ENCODE results near the gene OSBP2.

OSBP2 gene

DNA sequence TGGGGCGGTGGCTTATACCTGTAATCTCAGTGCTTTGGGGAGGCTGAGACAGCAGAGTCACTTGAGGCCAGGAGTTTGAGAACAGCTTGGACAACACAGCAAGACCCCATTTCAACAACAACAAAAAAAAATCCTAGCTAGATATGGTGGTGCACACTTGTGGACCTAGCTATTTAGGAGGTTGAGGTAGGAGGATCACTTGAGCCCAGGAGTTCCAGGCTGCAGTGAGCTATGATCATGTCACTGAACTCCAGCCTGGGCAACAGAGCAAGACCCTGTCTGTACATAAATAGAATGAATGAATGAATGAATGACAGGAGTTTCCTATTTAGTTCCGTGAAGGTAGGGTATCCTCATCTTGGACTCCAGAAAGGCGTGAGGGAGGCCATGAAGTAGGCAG lies 107.0 kb downstream of the OSBP2 start:
- no peak overlapping the region for H3K27ac ChIP-seq (ENCODE audit: low read length)
- no peak for TF ChIP-seq EZH2phosphoT487 (IDR thresholded peaks at IDR 0.05; ENCODE audit: low read depth)
- TF ChIP-seq, protein P1, sequence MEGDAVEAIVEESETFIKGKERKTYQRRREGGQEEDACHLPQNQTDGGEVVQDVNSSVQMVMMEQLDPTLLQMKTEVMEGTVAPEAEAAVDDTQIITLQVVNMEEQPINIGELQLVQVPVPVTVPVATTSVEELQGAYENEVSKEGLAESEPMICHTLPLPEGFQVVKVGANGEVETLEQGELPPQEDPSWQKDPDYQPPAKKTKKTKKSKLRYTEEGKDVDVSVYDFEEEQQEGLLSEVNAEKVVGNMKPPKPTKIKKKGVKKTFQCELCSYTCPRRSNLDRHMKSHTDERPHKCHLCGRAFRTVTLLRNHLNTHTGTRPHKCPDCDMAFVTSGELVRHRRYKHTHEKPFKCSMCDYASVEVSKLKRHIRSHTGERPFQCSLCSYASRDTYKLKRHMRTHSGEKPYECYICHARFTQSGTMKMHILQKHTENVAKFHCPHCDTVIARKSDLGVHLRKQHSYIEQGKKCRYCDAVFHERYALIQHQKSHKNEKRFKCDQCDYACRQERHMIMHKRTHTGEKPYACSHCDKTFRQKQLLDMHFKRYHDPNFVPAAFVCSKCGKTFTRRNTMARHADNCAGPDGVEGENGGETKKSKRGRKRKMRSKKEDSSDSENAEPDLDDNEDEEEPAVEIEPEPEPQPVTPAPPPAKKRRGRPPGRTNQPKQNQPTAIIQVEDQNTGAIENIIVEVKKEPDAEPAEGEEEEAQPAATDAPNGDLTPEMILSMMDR (IDR thresholded peaks at IDR 0.05; ENCODE audit: low read depth, low read length) = no peak
- H3K4me2 ChIP-seq (ENCODE audit: low read length) = no peak overlapping the region
- no peaks in the 10 kb centered on the region for H3K9me3 ChIP-seq (ENCODE audit: insufficient read depth, low read length)
- H3K79me2 ChIP-seq (ENCODE audit: low read length) = no peaks in the 10 kb centered on the region
- no peaks in the 10 kb centered on the region for H4K20me1 ChIP-seq (ENCODE audit: insufficient read depth, low read length)
- no peaks in the 10 kb centered on the region for H3K36me3 ChIP-seq (replicated peaks; ENCODE audit: low read depth, low read length)
- no peak overlapping the region for H2AFZ ChIP-seq (ENCODE audit: low read depth, low read length)
- peaks cover 8% of the 10 kb centered on the region for H3K4me1 ChIP-seq (ENCODE audit: low read length)
- H3K4me3 ChIP-seq (ENCODE audit: low read length) = no peak overlapping the region
- no peaks in the 10 kb centered on the region; the same call in 1 of the 2 replicates for H3K27me3 ChIP-seq (ENCODE audit: low read depth, low read length)
- H3K9ac ChIP-seq (ENCODE audit: low read length) = no peak overlapping the region

DNA sequence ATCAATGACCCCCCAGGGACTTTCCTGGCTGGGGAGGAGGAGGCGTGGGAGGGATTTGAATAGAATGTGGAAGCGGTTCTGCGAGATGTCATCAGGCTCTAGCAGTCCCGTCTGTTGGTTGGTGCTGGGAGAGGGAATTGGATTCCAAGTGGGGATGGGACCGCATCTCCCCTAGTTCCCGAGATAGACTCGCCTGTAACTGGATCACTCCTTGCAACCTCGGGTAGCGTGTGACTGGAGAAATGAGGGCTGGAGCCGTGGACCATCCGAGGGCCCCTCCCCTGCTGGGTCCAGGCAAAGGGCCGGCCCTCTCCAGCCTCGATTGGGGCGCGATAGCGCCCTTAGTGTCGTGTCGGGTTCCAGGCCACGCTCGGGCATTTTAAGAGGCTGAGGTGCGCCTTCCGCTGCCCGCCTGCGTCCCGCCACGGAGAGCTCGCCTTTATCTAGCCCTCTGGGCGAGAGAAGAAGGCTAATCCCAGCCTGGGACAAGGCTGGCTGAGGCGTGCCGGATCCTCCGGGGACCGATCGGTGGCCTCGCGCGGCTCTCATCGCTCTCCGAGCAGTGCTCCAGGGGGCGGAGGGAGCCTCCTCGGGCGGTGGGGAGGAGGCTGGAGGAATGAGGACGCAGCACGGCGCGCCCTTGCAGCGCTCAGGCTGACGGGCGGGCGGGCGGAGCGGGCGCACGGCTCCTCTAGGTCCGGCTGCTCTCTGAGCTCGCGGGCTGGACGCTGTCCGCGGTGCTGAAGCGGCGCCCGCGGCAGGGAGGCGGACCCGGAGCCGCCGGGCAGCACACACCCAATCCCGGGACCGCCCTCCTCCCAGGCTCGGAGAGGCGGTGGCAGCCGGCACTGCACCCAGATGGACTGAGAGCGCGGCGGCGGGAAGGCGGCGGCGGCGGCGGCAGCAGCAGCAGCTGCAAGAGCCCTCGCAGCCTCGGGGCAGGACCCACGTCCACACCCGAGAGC lies 107.8 kb downstream of the OSBP2 start:
- H3K27me3 ChIP-seq (ENCODE audit: low read depth, low read length) = no peaks in the 10 kb centered on the region; the same call in 1 of the 2 replicates
- no peaks in the 10 kb centered on the region for H3K79me2 ChIP-seq (ENCODE audit: low read length)
- no peaks in the 10 kb centered on the region for H3K9me3 ChIP-seq (ENCODE audit: insufficient read depth, low read length)
- peaks cover 11% of the 10 kb centered on the region for H3K4me1 ChIP-seq (ENCODE audit: low read length)
- no peak overlapping the region for H2AFZ ChIP-seq (ENCODE audit: low read depth, low read length)
- no peak overlapping the region for H3K4me2 ChIP-seq (ENCODE audit: low read length)
- H3K4me3 ChIP-seq (ENCODE audit: low read length) = no peak overlapping the region
- H4K20me1 ChIP-seq (ENCODE audit: insufficient read depth, low read length) = no peaks in the 10 kb centered on the region
- no peak overlapping the region for H3K27ac ChIP-seq (ENCODE audit: low read length)
- TF ChIP-seq, protein P1 (IDR thresholded peaks at IDR 0.05; ENCODE audit: low read depth, low read length) = no peak
- no peak for TF ChIP-seq EZH2phosphoT487 (IDR thresholded peaks at IDR 0.05; ENCODE audit: low read depth)
- no peak overlapping the region for H3K9ac ChIP-seq (ENCODE audit: low read length)
- no peaks in the 10 kb centered on the region for H3K36me3 ChIP-seq (replicated peaks; ENCODE audit: low read depth, low read length)

DNA sequence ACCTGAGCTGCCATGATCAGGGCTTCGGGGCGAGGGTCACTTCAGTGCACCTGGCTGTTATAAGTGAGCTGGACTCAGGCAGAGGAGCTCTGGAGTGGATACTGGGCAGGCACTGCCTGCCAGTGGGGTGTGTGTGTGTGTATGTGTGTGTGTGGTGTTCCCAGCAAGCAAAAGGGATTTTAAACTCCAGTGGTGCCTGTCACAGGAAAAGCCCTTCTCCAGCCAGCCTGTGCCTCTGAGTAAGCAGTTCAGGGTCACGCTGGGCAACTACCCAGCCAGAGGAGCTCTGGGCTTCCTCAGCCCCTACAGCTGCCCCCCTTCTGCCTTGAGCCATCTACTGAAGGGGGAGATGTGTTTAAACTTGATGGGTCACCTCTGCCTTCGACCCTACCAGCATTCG lies 109.0 kb downstream of the OSBP2 start:
- Histone ChIP-seq H3K4me3 (ENCODE audit: low read length) (no peak overlapping the region), H4K20me1 (ENCODE audit: insufficient read depth, low read length) (no peaks in the 10 kb centered on the region), H3K36me3 (replicated peaks; ENCODE audit: low read depth, low read length) (no peaks in the 10 kb centered on the region), H3K9ac (ENCODE audit: low read length) (no peak overlapping the region), H3K27me3 (ENCODE audit: low read depth, low read length) (no peaks in the 10 kb centered on the region; the same call in 1 of the 2 replicates), H3K9me3 (ENCODE audit: insufficient read depth, low read length) (no peaks in the 10 kb centered on the region), H3K4me2 (ENCODE audit: low read length) (no peak overlapping the region), H3K27ac (ENCODE audit: low read length) (no peak overlapping the region), H2AFZ (ENCODE audit: low read depth, low read length) (no peak overlapping the region), H3K79me2 (ENCODE audit: low read length) (no peaks in the 10 kb centered on the region), H3K4me1 (ENCODE audit: low read length) (peaks cover 11% of the 10 kb centered on the region)
- TF ChIP-seq, protein P1 (IDR thresholded peaks at IDR 0.05; ENCODE audit: low read depth, low read length) = no peak
- TF ChIP-seq EZH2phosphoT487 (IDR thresholded peaks at IDR 0.05; ENCODE audit: low read depth) = no peak

DNA sequence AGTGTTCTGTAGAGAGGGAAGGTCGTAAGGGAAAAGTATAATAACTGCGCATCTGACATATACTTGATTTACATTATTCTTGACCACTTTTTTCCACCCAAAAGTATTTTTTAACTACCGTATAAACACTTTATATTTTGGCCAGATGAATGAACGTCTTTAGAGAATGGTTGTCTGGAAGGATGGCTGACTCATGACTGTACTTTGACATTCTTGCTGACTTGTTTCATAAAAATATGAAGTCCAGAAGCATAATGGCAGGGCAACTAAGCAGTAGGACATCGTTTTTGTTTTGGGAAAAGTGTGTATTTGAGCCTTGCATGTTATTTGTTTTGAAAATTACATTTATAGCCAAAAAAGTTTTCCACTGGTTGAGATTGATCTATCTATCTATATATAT lies 110.0 kb downstream of the OSBP2 start:
- Histone ChIP-seq H3K36me3 (replicated peaks; ENCODE audit: low read depth, low read length) (no peaks in the 10 kb centered on the region), H4K20me1 (ENCODE audit: insufficient read depth, low read length) (no peaks in the 10 kb centered on the region), H3K27me3 (ENCODE audit: low read depth, low read length) (no peaks in the 10 kb centered on the region; the same call in 1 of the 2 replicates), H3K9ac (ENCODE audit: low read length) (no peak overlapping the region), H3K27ac (ENCODE audit: low read length) (no peak overlapping the region), H3K4me3 (ENCODE audit: low read length) (no peak overlapping the region), H2AFZ (ENCODE audit: low read depth, low read length) (no peak overlapping the region), H3K79me2 (ENCODE audit: low read length) (no peaks in the 10 kb centered on the region), H3K4me2 (ENCODE audit: low read length) (no peak overlapping the region), H3K9me3 (ENCODE audit: insufficient read depth, low read length) (no peaks in the 10 kb centered on the region), H3K4me1 (ENCODE audit: low read length) (peaks cover 11% of the 10 kb centered on the region)
- no peak for TF ChIP-seq EZH2phosphoT487 (IDR thresholded peaks at IDR 0.05; ENCODE audit: low read depth)
- TF ChIP-seq, protein P1 (IDR thresholded peaks at IDR 0.05; ENCODE audit: low read depth, low read length) = no peak

All from OCI-LY3 (cell line).